Large intestine (tissue), 3 donors: Measurements from ENCODE around the gene DDA1. TPM values are rescaled to one million over a fixed set of nuclear protein-coding genes. Genes with fewer than 3 reads are reported as not detected.
"Not testable (repeated sequence)": the region's sequence is repeated elsewhere in the genome, so short reads cannot be mapped to it uniquely, and the experiment has no call there.

Experiments used
- DNase-seq, 2 donors: peaks; one replicate each; pipeline versions ENCODE4 v3.0.0 to v3.0.0-alpha.2; 2013
- H3K27ac ChIP-seq: one replicate; pipeline ENCODE4 v1.5.1; 2013; ENCODE audit warnings: low read length
- H3K27me3 ChIP-seq: 2 replicates; pipeline ENCODE4 v1.6.1; 2013; ENCODE audit warnings: low read length; ENCODE audit not compliant: control insufficient read depth, insufficient read depth
- H3K36me3 ChIP-seq: 2 replicates; pipeline ENCODE4 v1.6.1; 2013; ENCODE audit warnings: low read length; ENCODE audit not compliant: control insufficient read depth, insufficient read depth
- H3K4me1 ChIP-seq: one replicate; pipeline ENCODE4 v1.6.1; 2013; ENCODE audit warnings: low read length; ENCODE audit not compliant: control insufficient read depth, insufficient read depth
- H3K4me3 ChIP-seq: one replicate; pipeline ENCODE4 v1.5.1; 2013; ENCODE audit warnings: low read length
- H3K9me3 ChIP-seq: one replicate; pipeline ENCODE4 v1.6.1; 2013; ENCODE audit warnings: mild to moderate bottlenecking, low read depth, low read length, moderate library complexity; ENCODE audit not compliant: control insufficient read depth
- WGBS: methylation state at CpG from one replicate; pipeline ENCODE4 v1.1.5; 2013; ENCODE audit warnings: low lambda C conversion rate; ENCODE audit not compliant: insufficient coverage; 5-methylcytosine and 5-hydroxymethylcytosine counted together
- polyA plus RNA-seq: library from polyadenylated mRNA; unstranded; fragments of 120-200 nt; gene quantifications from one replicate; pipeline ENCODE4 v1.2.1, GENCODE V29; 2013

Gene DDA1
- polyA plus RNA-seq, 1 donor, result 32.8 TPM

DNA sequence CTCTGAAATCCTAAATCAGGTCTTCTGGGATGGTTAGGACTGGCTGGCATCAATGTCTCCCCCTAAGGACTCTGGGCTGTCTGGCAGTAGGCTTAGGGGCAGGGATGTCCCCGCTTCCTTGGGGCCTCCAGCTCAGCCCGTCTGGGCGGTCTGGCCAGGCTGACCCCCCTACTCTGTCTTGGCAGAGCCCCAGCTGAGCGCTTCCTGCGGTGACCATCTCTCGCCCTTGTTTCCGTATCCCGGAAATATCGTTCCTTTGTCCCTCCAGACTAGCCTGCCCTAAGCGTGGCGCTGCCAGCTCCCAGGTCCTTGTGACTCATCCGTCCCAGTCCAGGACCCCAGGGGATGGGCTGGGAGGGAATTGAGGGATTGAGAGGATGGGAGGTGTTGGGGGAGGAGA is 39.3 kb downstream of the DDA1 start:
- DNase-seq, result peak in 1 of 2 donors; percentile 50
- Histone ChIP-seq H3K27me3 (peaks cover 7% of the 10 kb centered on the region), H3K4me1 (no peaks in the 10 kb centered on the region), H3K4me3 (no peak overlapping the region), H3K27ac (no peak overlapping the region), H3K36me3 (no peaks in the 10 kb centered on the region), H3K9me3 (no peaks in the 10 kb centered on the region)
- WGBS, result no CpG with 5 or more reads among the region's 12 CpGs

DNA sequence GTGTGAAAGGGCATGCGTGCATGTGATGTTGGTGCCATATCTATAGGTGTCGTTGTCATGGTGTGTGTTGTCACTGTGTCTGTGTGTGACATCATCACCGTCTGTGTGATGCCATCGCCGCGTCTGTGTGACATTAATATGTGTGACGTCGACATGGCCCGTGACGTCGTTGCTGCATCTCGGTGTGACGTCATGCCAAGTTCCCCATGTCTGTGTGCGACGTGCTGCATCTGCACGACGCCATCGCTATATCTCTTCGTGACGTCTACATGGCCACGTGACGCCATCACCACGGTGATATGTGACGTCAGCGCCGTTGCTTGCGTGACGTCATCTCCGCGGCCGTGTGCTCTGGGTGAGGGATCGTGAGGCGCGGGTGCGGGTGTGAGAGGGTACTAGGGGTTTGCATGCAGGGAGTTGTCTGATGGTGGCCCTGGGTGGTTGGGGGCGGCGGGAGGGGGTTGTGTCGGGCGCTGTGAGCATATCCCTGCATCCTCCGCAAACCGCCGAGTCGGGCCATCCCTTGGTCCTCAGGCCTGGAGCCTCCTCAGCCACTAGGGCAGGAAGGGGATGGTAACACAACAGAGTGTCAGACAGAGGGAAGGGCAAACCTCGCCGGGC is 42.6 kb downstream of the DDA1 start:
- DNase-seq, result no peak
- H3K27me3 ChIP-seq, result peaks cover 7% of the 10 kb centered on the region
- H3K36me3 ChIP-seq, result no peaks in the 10 kb centered on the region
- H3K4me1 ChIP-seq, result no peaks in the 10 kb centered on the region
- no peak overlapping the region for H3K27ac ChIP-seq
- no peak overlapping the region for H3K4me3 ChIP-seq
- no peaks in the 10 kb centered on the region for H3K9me3 ChIP-seq
- WGBS, result no CpG with 5 or more reads among the region's 45 CpGs

DNA sequence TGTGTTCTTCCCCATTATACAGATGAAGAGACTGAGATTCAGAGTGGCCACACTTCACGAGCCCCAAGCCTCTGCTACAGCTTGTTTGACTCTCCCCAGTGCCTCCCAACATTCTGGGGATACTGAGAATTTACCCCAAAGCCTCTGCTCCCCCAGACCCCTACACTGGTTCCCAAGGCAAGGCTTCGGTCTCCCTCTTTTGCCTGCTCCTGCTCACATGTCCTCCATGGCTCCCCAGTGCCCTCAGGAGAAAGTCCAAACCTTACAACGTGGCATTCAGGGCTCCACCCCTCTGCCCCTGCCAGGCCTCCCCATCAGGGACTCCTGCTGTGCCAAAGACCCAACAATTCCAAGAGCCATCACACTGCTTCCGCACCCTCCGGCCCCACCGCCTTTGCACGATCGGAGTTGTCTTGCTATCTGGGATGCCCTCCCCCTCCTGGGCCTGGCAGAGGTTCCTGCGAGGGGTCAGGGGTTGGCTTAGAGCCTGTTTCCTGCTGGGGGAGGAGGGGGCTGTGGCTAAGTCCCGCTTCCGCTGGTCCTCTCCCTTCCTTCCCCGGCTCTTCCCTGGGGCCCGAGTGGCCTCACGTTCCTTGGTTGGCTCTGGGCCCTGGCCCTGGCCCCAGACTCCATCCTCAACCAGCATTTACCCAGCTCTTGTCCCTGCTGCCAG is 43.4 kb downstream of the DDA1 start:
- DNase-seq, result no peak
- Histone ChIP-seq H3K4me1 (no peaks in the 10 kb centered on the region), H3K27ac (no peak overlapping the region), H3K9me3 (no peaks in the 10 kb centered on the region), H3K36me3 (no peaks in the 10 kb centered on the region), H3K4me3 (no peak overlapping the region), H3K27me3 (peaks cover 7% of the 10 kb centered on the region)
- WGBS, result no CpG with 5 or more reads among the region's 14 CpGs

DNA sequence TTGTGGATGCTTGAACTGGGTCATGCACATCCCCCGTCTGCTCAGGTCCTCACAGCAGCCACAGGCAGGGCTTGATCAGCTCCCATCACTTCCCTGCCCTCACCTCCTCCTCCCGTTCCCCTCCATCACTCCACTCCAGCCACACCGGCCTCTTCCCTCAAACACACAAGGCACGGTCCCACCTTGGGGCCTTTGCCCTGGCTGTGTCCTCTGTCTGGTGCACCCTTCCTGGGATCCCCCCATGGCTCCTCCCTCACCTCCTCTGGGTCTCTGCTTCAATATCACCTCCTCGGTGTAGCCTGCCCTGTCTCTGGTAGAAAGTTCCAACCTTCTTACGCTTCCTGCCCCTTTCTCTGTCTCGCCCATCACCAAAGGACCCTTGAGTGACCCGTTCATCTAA is 44.0 kb downstream of the DDA1 start:
- no peak for DNase-seq
- H3K36me3 ChIP-seq, result no peaks in the 10 kb centered on the region
- WGBS, result no CpG with 5 or more reads among the region's 8 CpGs
- H3K27ac ChIP-seq, result no peak overlapping the region
- H3K27me3 ChIP-seq, result peaks cover 7% of the 10 kb centered on the region
- H3K4me3 ChIP-seq, result no peak overlapping the region
- H3K9me3 ChIP-seq, result no peaks in the 10 kb centered on the region
- H3K4me1 ChIP-seq, result no peaks in the 10 kb centered on the region

DNA sequence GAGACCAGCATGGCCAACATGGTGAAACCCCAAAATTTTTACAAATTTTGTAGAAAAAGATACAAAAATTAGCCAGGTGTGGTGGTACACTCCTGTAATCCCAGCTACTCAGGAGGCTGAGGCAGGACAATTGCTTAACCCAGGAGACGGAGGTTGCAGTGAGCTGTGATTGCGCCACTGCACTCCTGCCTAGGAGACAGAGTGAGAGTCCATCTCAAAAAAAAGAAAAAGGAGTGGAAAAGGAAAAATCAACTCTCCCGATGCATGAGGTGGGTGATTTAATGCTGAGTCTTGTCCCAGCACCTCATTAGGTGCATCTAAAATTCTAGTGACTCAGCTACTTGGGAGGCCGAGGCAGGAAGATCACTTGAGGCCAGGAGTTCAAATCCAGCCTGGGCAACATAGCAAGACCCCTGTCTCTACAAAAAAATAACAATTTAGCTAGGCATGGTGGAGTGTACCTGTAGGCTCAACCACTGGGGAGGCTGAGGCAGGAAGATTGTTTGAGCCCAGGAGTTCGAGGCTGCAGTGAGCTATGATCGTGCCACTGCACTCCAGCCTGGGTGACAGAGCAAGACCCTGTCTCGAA is 47.8 kb downstream of the DDA1 start:
- WGBS, result 89% methylated on average over 3 of the region's 7 CpGs
- H3K27ac ChIP-seq, result no peak overlapping the region

DNA sequence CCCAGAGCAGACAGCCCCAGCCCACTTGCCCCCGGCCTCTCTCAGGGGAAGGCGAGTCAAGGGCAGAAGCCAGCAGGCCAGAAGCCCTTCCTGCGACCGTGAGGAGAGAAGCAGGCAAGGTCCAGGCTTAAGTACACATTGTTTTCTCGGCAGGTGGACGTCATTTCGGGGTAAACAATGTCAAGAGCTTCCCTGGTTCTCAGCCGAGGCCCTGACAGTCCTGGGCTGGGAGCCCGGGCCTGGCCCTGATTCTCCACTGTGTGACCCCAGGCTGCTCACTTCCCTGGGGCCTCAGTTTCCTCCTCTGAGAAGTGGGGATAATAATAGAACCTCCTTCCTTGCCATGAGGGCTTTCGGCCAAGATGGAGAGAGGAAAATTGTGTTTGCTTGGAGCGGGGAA is 48.4 kb downstream of the DDA1 start:
- Histone ChIP-seq H3K36me3 (no peaks in the 10 kb centered on the region), H3K4me1 (no peaks in the 10 kb centered on the region), H3K9me3 (no peaks in the 10 kb centered on the region), H3K27ac (no peak overlapping the region), H3K27me3 (no peaks in the 10 kb centered on the region), H3K4me3 (no peak overlapping the region)
- no CpG with 5 or more reads among the region's 11 CpGs for WGBS
- no peak for DNase-seq

More for the DNA sequence above, 47.8 kb downstream of the DDA1 start:
- Histone ChIP-seq H3K27me3 (no peaks in the 10 kb centered on the region), H3K9me3 (no peaks in the 10 kb centered on the region), H3K4me3 (no peak overlapping the region), H3K4me1 (no peaks in the 10 kb centered on the region), H3K36me3 (no peaks in the 10 kb centered on the region)
- no peak for DNase-seq

DNA sequence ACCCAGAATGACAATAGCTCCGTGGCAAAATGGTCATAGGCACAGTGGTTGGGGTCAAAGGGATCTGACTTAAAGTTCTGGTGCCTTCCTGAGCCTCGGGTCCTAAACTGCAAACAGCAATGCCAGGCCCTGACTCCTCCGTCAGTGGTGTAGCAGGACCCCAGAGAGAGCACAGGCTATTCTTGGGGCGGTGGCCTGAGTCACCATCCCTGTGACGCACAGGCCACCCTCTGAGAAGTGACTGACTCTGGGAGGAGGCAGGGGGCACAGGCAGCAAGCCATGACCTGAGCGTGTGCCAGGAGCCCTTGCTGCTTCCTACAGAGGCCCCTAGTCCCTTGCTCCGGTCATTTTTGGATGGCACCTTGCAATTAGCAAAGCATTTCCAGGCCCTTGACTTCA is 49.0 kb downstream of the DDA1 start:
- Histone ChIP-seq H3K27me3 (no peaks in the 10 kb centered on the region), H3K4me1 (no peaks in the 10 kb centered on the region), H3K27ac (no peak overlapping the region), H3K4me3 (no peak overlapping the region), H3K36me3 (no peaks in the 10 kb centered on the region), H3K9me3 (no peaks in the 10 kb centered on the region)
- no CpG with 5 or more reads among the region's 7 CpGs for WGBS
- no peak for DNase-seq

DNA sequence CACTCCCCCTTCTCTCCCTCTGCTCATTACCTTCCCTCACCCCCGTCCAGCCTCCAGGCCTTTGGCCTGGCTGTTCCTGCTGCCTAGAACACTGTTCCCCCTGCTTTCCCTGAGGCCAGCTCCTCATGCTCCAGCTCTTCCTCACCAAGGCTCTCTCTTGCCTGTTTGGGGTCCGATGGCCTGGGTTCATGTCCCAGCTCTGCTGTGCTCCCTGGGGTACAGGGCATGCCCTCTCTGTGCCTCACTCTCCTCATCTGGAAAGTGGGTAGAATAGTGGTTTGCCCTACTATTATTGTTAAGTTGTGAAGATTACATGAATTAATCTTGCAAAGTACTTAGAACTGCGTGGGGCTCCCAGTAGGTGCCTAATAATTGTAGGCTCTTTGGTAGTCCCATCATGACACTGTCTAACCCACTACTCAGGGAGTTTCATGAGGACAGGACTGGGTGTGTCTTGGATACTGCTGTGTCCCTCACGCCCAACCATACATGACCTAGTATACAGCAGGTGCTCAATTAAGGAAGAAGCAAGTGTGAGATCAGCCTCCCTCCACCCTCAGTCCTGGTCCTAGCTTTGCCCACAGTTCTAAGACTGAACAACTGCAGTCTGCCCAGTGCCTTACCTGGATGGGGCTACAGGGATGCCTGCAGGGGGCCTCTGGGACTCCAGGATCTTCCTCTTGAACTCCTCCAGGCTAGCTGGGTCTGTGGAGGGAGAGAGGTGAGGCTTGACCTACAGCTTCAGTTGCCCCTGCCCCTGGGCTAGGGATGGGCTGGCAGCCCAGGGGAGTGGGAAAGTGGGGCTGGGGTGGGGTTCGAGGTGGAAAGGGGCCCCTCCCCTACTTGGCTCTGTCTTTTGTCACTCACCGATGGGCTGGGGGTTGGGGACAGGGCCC is 50.8 kb downstream of the DDA1 start:
- Histone ChIP-seq H3K4me3 (no peak overlapping the region), H3K4me1 (no peaks in the 10 kb centered on the region), H3K27ac (no peak overlapping the region), H3K9me3 (no peaks in the 10 kb centered on the region), H3K36me3 (no peaks in the 10 kb centered on the region), H3K27me3 (no peaks in the 10 kb centered on the region)
- DNase-seq, result no peak
- WGBS, result no CpG with 5 or more reads among the region's 6 CpGs

DNA sequence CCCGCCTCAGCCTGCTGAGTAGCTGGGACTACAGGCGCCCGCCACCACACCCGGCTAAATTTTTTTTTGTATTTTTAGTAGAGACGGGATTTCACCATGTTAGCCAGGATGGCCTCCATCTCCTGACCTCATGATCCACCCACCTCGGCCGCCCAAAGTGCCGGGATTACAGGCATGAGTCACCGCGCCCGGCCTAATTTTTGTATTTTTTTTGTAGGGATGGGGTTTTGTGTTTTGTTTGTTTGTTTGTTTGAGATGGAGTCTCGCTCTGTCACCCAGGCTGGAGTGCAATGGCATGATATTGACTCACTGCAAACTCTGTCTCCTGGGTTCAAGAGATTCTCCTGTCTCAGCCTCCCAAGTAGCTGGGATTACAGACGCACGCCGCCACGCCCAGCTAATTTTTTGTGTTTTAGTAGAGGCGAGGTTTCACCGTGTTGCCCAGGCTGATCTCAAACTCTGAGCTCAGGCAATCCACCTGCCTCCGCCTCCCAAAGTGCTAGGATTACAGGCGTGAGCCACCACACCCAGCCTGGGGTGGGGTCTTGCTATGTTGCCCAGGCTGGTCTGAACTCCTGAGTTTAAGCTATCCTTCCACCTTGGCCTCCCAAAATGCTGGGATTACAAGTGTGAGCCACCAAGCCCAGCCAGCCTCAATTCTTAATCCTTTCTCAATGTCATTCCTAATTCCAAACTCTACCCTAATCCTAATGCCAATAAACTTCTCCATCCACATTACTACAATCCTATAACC is 54.7 kb downstream of the DDA1 start:
- not testable (repeated sequence) for H3K27ac ChIP-seq, H3K4me3 ChIP-seq, H3K4me1 ChIP-seq, H3K27me3 ChIP-seq, H3K36me3 ChIP-seq, H3K9me3 ChIP-seq, DNase-seq
- WGBS, result no CpG with 5 or more reads among the region's 20 CpGs

DNA sequence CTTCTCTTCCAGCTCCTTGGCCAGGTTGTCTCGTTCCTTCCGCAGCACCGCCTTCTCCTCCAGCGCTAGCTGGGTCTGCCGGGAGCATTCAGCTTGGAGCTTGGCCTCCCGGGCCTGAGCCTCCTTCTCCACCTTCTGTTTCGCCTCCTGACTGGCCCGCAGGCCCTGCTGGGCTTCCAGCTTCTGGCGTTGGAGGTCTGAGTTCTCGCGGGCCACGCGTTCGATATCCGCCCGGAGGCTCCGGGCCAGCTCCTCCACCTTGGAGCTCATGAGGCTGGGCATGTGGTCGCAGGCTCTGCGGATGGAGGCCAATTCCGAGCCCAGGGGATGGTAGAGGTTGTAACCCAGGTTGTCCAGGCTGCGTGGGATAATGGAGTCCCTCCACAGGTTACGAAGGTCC is 56.0 kb downstream of the DDA1 start:
- no peaks in the 10 kb centered on the region for H3K36me3 ChIP-seq
- H3K9me3 ChIP-seq, result no peaks in the 10 kb centered on the region
- DNase-seq, result no peak
- no peak overlapping the region for H3K4me3 ChIP-seq
- H3K27ac ChIP-seq, result no peak overlapping the region
- H3K4me1 ChIP-seq, result no peaks in the 10 kb centered on the region
- no CpG with 5 or more reads among the region's 22 CpGs for whole genome bisulfite sequencing
- H3K27me3 ChIP-seq, result no peaks in the 10 kb centered on the region
